NK-92 (cell line): Measurements from ENCODE around the gene FADS6.

Source experiments
- DNase-seq: peaks from one replicate; lab custom pipeline; 2025; ENCODE audit not compliant: unreplicated experiment; lab: John Stamatoyannopoulos, UW

The FADS6 gene

DNA sequence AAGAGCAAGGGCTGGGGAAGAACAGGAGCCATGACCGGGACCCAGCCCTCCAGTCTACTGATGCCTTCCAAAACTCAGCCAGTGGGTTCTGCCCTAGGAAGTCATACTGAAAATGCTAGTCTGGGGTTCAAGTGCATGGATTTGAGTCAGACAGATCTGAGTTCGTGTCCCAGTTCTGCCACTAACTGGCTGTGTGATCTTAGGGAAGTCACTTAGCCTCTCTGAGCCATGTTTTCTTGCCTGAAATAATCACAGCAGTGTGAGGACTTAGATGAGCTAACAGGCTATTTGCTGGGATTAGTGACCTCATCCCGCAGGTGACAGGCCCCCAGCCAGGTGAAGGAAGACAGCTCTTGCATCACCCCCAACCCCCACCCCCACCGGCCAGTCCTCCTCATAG, 38.1 kb downstream of the FADS6 start:
- DNase-seq, result no peak

DNA sequence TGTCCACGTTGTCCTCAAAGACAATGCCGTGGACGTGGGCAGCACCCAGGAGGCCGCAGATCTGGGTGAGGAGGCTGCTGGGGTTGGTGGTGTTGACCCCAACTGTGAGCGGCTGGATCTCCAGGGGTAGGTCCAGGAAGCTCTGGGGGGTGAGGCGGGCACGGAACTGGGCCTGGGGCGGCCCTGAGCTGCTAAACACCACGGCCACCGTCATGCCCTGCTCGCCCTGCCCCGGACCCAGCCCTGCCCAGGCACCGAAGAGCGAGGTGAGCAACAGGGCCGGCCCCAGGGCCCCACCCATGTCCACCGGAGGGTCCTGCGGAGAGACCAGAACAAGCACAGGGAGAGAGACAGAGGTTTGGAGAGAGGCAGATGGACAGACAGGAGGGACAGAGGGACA, 38.6 kb downstream of the FADS6 start:
- DNase-seq, result no peak

DNA sequence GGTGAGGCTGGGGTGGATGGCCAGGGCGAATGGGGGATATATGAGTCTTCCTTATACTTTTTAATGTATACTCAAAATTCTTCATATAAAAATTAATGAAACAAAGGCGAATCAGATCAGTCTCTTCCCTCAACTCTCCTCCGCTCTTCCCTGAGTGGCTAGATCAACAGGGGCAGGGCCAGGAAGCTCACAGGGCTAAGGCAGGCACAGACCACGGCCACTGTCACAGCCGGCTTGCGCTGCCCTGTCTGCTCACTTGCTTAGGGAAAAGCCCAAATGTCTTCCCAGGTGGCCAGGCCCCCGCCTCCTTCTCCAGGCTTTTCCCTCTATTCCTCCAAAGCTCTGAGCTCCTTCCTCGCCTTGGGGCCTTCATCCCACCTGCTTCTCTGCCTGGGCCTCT, 39.8 kb downstream of the FADS6 start:
- DNase-seq, result no peak

DNA sequence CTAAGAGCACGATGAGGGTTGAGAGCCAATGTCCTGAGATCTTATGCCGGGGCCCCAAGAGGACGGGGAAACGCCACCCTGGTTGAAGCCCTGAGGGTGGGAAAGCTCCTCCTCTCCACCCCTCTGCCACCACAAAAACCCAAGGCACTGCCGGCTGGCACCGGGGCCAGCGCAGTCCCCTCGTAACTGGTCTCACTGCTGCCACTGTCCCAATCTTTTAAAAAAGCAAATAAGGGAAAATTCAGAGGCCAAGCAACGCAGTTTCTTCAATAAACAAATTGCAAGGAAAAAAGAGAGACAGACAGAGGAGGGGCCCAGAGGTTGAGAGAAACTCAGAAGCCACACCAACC, 40.4 kb downstream of the FADS6 start:
- DNase-seq, result no peak

DNA sequence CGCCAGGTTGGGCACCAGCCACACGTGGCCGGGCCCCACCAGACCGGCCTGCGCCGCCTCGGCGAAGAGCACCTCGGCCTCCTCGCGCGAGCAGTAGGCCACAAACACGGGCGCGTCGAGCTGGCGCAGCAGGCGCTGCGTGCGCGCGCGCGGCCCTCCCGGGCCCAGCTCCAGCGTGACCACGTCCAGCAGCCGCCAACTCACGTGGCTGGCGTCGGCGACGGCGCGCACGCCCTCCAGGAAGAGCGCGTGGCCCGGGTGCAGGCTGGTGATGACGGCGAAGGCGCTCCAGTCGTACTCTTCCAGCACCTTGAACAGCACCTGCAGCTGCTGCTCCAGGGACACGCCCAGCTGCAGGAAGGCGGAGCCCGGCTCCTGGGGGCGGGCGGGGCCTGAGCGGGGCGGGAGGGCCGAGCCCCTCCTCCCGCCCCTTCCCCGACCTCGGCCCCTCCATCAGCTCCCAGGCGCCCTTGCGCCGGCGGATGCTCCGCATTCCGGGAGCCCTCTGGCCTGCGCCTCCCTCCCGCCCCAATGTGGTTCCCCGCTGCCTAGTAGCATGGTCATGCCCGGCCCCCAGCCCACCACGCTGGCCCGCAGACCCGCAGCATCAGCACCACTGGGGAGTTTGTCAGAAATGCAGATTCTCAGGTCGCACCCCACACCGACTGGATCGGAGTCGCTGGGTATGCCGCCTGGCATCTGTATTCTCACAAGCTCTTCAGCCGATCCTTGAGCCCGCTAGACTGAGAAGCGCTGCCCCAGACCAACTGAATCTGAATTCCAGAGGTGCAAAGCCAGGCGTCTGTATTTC, 41.0 kb downstream of the FADS6 start:
- no peak for DNase-seq

DNA sequence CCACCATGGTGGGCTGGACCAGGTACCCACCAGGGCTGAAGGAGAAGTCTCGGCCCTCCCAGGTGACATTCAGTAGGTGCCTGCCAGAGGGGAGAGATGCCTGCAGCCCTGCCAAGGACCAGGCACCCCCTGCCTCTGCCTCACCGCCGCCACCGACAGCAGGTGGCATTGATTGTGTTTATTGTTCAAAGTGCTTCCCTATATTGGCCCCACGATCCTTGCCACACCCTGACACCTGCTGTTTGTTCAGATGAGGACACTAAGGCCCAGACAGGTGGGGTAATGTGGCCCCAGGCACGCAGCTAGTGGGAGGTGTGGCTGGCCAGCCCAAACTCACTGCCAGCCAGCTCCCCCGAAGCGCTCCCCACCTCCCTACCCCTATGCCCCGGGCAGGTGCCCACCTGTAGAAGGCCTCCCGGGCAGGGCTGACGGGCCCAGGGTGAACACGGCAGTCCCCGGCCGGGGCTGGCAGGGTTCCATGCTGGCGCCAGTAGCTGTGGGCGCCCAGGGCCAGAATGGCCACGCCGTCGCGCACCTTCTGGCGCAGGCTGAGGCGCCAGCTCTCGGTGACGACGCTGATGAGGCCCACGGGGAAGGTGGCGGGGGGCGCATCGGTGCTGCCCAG, 41.7 kb downstream of the FADS6 start:
- DNase-seq, result no peak

DNA sequence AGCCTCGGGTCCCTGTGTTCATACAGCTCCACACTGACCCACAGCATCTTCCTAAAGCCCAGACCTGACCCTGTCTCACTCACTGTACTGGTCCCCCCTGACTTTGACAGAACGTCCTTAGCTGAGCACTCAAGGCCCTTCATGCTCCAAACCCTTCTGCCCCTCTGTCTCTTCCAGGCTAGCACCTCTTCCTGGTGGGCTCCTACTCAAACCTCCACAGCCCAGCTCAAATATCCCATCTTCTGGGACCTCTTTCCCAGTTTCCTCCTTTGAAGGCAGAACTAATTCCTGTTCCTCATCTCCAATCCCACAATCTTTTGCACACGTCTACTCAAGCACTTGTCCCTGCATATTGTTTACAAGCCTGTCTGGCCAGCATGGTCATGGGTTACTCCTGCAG, 42.5 kb downstream of the FADS6 start:
- DNase-seq, result no peak

DNA sequence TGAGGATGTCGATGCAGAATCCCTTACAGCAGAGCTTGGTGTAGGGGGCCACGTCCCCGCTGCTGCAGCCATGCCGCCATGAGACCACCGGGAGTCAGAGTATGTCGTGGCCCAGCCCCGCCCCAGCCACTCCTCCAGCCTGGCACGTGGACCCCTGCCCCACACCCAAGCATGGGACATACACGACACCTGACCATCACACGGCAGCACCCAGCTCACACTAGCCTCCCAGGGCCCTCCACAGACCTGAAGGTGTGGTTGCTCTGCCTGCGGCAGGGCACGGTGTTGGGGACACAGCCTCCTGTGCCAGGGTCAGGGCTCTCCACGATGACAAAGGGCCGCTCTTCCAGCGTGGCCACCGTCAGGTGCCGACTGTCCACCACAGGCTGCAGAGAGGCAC, 43.1 kb downstream of the FADS6 start:
- no peak for DNase-seq

DNA sequence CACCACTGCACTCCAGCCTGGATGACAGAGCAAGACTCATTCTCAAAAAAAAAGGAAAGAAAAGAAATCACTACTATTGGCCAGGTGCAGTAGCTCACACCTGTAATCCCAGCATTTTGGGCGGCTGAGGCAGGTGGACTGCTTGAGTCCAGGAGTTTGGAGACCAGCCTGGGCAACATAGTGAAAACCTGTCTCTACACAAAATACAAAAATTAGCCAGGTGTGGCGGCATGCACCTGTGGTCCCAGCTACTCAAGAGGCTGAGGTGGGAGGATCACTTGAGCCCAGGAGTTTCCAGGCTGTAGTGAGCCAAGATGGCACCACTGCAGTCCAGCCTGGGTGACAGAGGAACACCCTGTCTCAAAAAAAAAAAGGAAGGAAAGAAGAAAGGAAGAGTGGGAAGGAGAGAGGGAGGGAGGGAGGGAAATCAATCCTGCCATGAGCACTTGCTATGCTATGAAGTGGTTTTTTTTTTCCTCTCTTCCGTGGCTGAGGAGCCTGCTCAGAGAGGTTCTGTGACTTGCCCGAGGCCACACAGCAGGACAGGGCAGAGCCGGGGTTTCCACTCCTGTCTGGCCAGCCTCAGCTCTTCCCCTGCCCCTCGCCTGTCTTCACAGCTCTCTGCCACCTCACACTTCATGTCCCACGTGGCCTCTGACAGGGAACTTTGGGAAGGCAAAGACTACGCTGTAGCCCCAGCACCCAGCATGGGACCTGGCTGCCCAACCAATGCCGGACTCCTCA, 44.6 kb downstream of the FADS6 start:
- DNase-seq, result no peak

DNA sequence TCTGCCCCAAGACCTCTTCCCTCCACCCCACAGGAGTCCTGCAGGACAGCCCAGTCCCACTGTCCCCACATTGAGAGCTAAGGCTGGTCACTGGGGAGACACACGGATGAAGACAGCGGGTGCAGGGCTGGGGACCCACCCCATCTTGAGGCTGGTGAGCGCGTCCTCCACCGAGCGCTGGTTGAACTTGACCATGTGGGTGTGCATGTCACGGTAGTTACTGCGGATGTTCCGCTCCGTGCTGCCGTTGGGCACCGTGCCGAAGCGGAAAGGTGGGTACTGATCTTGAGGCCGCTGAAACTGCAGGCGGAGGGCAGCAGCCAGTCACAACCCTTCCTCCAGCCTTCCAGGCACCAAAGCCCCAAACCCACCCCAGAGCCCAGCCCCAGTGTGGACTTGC, 46.8 kb downstream of the FADS6 start:
- DNase-seq, result no peak

DNA sequence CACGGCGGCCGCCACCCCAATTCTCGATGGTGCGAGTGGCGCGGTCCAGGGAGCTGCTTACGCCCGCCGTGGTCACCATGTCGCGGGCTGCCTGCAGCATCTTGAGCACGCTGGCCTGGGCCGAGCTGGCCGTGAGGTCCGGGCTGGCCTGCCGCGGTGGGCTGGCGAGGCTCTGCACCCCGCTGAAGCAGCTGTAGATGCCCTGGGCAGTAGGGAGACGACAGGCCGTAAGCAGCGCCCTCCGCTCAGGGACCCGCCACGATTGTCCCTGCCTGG, 50.1 kb downstream of the FADS6 start:
- DNase-seq, result no peak

DNA sequence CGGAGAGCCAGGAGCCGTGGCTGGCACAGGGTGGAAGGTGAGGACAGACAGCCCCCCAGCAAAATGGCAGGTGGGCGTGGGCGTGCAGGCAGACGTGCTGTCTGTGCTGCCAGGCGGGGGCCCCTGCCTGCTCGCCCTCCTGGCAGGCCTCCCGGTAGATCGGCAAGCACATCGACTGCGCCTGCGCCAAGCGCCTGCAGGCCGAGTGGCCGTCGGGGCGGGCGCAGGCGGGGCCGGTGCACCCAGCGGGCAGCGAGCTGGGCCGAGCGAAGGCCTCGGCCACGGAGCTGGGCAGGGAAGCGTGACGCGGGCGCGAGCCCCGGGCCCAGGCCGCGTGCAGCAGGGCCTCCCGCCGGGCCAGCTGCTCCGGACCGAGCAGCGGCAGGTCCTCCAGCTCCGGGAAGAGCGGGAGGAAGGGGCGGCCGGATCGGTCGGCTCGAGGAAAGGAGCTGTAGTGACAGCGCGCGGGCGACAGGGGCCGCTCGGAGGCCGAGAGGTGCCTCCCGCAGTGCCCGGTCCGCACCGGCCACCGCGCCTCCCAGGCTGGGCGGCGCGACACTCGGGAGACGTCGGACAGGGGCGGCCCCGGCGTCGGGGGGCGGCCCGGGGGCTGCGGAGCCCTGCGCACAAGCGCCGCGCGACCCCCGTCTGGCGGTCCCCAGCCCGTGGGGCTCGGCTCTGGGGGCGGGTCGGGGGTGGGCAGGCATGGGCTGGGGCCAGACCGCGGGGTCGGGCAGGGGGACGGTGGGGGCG, 50.7 kb downstream of the FADS6 start:
- DNase-seq, result no peak

DNA sequence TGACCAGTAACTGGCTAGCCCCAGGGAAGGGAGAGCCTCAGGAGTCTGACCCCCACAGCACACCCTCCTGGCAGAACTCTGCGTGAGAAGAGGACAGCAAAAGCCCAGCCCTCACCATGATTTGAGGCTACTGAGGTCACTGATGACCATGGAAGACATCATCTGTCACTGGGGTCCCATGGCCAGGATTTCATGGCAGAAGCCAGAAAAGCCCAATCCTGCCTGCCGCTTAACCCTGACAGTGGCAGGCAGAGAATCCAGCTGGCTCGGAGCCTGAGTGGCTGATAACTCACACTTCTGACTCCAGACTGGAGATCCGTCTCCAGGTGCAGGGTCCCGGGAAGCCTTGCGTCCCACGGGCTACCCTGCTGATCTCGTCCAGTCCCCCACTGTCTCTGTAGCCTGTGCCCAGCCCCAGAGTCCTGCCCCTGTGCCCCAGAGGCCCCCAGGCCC, 51.3 kb downstream of the FADS6 start:
- DNase-seq, result no peak

DNA sequence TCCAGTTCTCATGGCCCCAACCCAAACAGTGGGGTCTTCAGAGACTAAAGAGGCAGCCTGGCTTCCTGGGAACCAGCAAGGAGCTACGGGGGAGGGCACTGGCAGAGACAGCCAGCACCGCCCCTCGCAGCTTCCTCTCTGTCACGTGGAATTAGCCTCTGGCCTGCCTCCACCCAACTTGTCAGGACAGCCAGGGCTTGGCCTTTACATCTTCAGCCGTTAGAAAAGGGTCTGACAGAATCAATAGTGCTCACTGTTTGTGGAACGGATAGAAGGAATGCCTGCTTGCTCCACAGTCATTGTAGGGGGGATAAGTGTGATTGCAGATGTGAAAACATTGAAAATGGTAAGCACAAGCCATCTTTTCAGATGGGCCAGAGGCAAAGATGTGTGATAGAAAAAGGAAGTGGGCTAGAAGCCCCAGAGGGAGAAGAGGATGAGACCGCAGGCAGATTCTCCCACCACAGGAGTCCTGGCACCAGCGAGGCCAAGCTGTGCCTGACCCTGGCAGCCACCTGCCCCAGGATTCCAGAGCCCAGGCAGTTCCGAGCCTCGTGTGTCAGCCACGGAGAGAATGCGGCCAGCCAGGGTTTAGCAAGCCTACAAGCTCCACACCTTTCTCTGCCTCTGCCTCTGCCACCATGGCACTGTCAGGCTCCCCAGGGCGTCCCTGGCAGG, 52.3 kb downstream of the FADS6 start:
- no peak for DNase-seq

DNA sequence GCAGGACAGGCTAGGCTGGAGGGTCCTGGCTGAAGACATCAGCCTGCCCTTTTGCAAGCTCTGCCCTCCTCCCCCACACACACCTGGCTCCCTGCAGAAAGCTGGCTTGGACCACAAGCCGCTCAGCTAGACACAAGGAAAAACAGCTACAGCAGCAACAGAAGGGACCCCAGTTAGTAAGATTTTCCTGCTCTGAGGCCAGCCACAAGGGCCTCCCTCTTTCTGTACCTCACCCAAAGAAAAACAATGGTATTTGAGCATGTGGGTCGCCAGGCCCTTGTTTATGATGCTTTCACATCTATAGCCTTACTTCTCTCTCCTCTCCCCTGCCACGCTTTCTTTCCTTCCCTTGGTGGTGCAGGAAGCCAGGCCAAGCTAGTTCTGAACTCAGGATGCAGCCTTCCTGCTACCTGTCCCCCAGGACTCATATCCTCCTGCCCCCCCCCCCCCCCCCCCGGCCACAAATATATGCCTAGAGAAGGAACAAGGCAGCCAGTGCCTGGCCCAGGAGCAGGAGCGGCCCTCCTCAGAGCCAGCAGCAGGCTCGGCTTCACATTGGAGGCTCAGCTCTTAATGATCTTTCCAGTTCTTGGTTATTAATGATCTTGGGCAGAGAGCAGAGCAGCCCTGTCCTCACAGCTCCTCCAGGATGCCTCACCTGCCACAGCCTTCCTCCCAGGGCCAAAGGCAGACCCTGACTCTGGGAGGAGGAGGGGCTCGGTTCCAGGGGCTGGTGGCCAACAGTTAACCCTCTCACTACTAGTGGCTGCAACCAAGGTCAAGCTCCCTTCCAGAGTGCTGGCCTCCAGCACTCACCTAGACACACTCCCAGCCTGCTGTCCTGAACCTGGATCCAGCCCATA, 53.2 kb downstream of the FADS6 start:
- no peak for DNase-seq

DNA sequence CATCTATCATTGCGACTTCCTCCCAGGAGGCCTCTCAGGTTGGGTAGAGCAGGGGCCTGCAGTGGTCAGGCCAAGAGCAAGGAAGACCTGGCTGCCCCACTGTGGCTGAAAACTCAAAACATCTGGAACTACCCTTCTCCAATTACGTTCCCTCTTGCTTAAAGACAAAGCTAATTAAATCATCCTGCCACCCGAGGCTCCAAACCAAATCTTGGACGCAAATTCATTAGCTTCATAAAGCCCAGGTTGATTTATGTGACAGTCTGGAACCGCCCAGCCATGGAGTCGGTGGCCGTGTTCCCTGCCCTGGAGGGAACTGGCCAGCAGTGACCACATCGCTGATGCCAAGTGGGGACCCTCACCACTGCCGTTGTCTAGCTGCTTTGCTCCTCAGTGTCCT, 55.2 kb downstream of the FADS6 start:
- DNase-seq, result no peak

DNA sequence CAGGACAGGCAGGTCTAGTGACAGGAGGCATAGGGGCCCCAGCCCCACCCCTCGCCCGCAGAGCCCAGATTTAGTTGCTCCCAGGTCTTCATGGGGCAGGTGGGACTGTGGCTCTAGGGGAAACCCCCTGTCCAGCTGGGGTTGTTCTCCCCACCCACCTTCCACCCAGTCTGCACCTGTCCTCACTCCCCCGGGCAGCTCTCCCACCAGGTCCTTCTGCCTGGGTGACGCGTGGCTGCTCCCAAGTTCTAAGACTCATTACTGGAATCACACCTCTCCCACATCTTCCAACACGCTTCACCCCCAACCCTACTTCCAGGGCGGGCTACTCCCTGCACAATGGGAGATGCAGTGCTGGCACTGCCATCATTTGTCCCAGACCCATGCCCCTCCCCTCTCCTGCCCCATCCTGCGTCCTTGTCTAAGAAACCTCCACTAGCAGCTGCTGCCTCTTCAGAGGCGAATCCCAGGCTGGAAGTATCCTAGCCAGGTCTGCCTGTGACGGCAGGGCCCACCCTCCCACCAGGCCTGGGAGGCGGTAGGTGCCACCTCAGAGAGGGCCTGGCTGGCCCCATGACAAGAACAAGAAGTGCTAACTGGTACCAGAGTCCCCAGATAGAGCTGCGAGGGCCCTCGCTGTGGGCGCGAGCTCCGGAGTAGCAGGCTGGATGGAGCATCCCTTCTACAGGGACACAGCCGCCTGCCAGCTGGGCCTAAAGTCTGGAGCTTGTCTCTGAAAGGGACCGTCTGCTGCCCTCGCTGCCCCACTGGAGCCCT, 56.6 kb downstream of the FADS6 start:
- no peak for DNase-seq

DNA sequence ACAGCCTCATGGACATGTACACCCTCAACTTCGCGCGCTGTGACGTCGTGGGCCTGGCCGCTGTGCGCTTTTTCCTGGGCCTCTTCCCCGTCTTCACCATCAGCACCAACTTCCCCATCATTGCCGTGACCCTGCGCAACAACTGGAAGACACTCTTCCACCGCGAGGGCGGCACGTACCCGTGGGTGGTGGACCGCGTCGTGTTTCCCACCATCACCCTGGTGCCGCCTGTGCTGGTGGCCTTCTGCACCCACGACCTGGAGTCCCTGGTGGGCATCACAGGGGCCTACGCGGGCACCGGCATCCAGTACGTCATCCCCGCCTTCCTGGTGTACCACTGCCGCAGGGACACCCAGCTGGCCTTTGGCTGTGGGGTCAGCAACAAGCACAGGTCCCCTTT, 57.2 kb downstream of the FADS6 start:
- DNase-seq, result no peak
